Suprapubic skin (tissue), 4 donors: ENCODE results near the gene FOXR2. TPM values are rescaled to one million over a fixed set of nuclear protein-coding genes. Genes with fewer than 3 reads are reported as not detected.

Experiments used
- DNase-seq, 2 donors: peaks; one replicate each; pipeline ENCODE4 v3.0.0-alpha.2; 2019; ENCODE audit warnings: low spot score in 2 of 2
- H3K27ac ChIP-seq: fragments of 200-600 bp; sonication (generic); one replicate; pipeline ENCODE4 v1.5.1; 2019
- H3K27me3 ChIP-seq: fragments of 200-600 bp; sonication (generic); one replicate; pipeline ENCODE4 v1.5.1; 2019
- H3K36me3 ChIP-seq: fragments of 200-600 bp; sonication (generic); one replicate; pipeline ENCODE4 v1.5.1; 2019
- H3K4me1 ChIP-seq: fragments of 200-600 bp; sonication (generic); one replicate; pipeline ENCODE4 v1.5.1; 2019
- H3K4me3 ChIP-seq: fragments of 200-600 bp; sonication (generic); one replicate; pipeline ENCODE4 v1.5.1; 2019; ENCODE audit warnings: mild to moderate bottlenecking
- H3K9me3 ChIP-seq: fragments of 200-600 bp; sonication (generic); one replicate; pipeline ENCODE4 v1.5.1; 2019
- EP300 ChIP-seq: sonication (generic); formaldehyde crosslinking; IDR thresholded peaks from one replicate; pipeline ENCODE4 v1.6.1; 2017; ENCODE audit warnings: antibody characterized with exemption
- POLR2A ChIP-seq, 2 donors: fragments of 450-650 bp; IDR thresholded peaks; one replicate each; pipeline ENCODE4 v1.6.1; 2017; ENCODE audit warnings: antibody characterized with exemption in 2 of 2, mild to moderate bottlenecking in 2 of 2, moderate library complexity in 2 of 2
- POLR2AphosphoS5 ChIP-seq, 3 donors: sonication (generic); formaldehyde crosslinking; IDR thresholded peaks; one replicate each; pipeline ENCODE4 v1.6.1; 2017; ENCODE audit warnings: antibody characterized with exemption in 3 of 3
- WGBS: methylation state at CpG from one replicate; pipeline ENCODE4 v1.1.5; 2018; 5-methylcytosine and 5-hydroxymethylcytosine counted together
- total RNA-seq, 4 donors: library from RNA; depleted of rRNA; stranded (reverse); fragments of >200 nt; gene quantifications; one replicate each; pipeline ENCODE4 v1.1.0, GENCODE V29; 2016
- TF ChIP-seq, protein P1 (sequence below), 2 donors: fragments of 200-600 bp in 1 of 2; fragments of 450-650 bp in 1 of 2; sonication (generic) in 1 of 2; IDR thresholded peaks; one replicate each; pipeline ENCODE4 v1.5.1; 2016 to 2019; ENCODE audit warnings: antibody characterized with exemption in 2 of 2, mild to moderate bottlenecking in 1 of 2, moderate library complexity in 1 of 2

Gene FOXR2
- total RNA-seq, 4 donors from 2014 or later: not detected

DNA sequence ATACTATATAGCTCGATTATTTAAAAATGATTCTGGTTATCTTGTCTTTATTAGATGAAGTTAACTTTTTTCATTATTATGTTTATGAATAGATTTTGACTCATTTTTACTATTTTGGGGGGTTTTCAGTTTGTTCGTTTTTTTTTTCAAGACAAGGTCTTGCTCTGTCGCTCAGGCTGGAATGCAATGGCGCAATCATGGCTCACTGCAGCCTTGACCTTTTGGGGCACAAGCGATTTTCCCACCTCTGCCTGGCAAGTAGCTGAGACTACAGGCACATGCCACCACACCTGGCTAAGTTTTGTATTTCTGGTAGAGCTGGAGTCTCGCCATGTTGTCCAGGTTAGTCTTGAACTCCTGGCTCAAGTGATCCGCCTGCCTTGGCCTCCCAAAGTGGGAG lies 24.9 kb upstream of the FOXR2 start:
- no peaks in the 10 kb centered on the region for H3K4me1 ChIP-seq
- no peak overlapping the region for H3K4me3 ChIP-seq
- H3K9me3 ChIP-seq: no peaks in the 10 kb centered on the region
- no peak overlapping the region for H3K27ac ChIP-seq
- no peak for DNase-seq
- TF ChIP-seq EP300 (no peak), POLR2A (IDR thresholded peaks at IDR 0.05) (no peak)
- TF ChIP-seq, protein P1, sequence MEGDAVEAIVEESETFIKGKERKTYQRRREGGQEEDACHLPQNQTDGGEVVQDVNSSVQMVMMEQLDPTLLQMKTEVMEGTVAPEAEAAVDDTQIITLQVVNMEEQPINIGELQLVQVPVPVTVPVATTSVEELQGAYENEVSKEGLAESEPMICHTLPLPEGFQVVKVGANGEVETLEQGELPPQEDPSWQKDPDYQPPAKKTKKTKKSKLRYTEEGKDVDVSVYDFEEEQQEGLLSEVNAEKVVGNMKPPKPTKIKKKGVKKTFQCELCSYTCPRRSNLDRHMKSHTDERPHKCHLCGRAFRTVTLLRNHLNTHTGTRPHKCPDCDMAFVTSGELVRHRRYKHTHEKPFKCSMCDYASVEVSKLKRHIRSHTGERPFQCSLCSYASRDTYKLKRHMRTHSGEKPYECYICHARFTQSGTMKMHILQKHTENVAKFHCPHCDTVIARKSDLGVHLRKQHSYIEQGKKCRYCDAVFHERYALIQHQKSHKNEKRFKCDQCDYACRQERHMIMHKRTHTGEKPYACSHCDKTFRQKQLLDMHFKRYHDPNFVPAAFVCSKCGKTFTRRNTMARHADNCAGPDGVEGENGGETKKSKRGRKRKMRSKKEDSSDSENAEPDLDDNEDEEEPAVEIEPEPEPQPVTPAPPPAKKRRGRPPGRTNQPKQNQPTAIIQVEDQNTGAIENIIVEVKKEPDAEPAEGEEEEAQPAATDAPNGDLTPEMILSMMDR (IDR thresholded peaks at IDR 0.05): no peak
- H3K36me3 ChIP-seq: no peaks in the 10 kb centered on the region
- no peaks in the 10 kb centered on the region for H3K27me3 ChIP-seq
- 65% methylated on average over 7 of the region's 7 CpGs for WGBS

DNA sequence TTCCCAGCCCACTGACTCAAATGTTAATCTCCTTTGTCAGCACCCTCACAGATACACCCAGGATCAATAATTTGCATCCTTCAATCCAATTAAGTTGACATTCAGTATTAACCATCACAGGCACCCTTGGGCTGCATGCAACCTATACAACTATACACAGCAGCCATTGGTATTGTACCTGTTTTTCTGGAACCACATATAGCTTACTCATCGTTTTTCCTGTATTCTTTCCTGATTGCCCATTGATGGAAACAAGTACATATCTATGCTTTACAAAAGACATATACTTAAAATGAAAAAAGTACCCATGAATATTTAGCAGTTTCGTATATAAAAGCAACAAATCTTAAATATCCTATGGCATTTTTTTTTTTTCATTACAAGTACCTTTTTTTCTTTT lies 3.7 kb upstream of the FOXR2 start:
- Histone ChIP-seq H3K27ac (no peak overlapping the region), H3K4me1 (no peaks in the 10 kb centered on the region), H3K4me3 (no peak overlapping the region), H3K27me3 (no peaks in the 10 kb centered on the region), H3K9me3 (no peaks in the 10 kb centered on the region), H3K36me3 (no peaks in the 10 kb centered on the region)
- DNase-seq: no peak
- 49% methylated on average over 2 of the region's 2 CpGs for WGBS
- no peak for TF ChIP-seq POLR2AphosphoS5 (IDR thresholded peaks at IDR 0.05)
- TF ChIP-seq, protein P1 (IDR thresholded peaks at IDR 0.05): no peak
- TF ChIP-seq POLR2A (IDR thresholded peaks at IDR 0.05): no peak
- no peak for TF ChIP-seq EP300

DNA sequence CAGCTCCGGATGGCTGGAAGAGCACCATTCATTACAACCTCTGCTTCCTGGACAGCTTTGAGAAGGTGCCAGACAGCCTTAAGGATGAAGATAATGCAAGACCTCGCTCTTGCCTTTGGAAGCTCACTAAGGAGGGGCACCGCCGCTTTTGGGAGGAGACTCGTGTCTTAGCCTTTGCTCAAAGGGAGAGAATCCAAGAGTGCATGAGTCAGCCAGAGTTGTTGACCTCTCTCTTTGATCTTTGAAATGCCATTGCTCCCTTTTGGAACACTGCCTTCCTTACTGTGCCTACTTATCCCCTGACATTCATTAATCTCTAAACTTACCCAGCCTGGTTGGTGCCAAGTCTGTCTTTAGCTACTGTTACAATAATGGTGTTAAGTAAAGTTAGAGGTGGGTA lies 1.2 kb downstream of the FOXR2 start:
- H3K4me3 ChIP-seq: no peak overlapping the region
- no peak for DNase-seq
- H3K9me3 ChIP-seq: no peaks in the 10 kb centered on the region
- H3K4me1 ChIP-seq: no peaks in the 10 kb centered on the region
- 55% methylated on average over 5 of the region's 5 CpGs for WGBS
- no peaks in the 10 kb centered on the region for H3K36me3 ChIP-seq
- TF ChIP-seq, protein P1 (IDR thresholded peaks at IDR 0.05): no peak
- no peak for TF ChIP-seq POLR2AphosphoS5 (IDR thresholded peaks at IDR 0.05)
- TF ChIP-seq POLR2A (IDR thresholded peaks at IDR 0.05): no peak
- no peak for TF ChIP-seq EP300
- H3K27ac ChIP-seq: no peak overlapping the region
- H3K27me3 ChIP-seq: no peaks in the 10 kb centered on the region

DNA sequence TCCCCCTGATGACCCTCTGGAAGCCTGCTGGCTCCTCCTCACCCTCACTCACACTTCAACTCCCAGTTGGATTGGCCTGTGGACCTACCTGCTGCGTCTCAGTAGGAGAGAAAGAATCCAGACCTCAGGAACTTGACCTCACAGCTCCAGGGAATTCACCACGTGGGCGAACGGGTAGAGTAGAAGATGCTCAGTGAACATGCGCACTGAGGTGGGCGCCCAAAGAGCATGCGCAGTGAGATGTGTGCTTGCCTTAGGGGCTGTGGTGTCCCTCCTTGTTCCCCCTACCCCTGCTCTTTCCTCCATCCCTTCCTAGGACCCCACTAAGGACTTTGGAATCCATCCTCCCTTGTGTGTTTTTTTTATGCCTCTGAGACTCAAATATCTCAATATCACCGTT lies 12.9 kb downstream of the FOXR2 start:
- WGBS: 66% methylated on average over 8 of the region's 8 CpGs
- Histone ChIP-seq H3K27me3 (no peaks in the 10 kb centered on the region), H3K4me1 (no peaks in the 10 kb centered on the region), H3K9me3 (no peaks in the 10 kb centered on the region), H3K36me3 (no peaks in the 10 kb centered on the region), H3K27ac (no peak overlapping the region), H3K4me3 (no peak overlapping the region)
- TF ChIP-seq POLR2AphosphoS5 (IDR thresholded peaks at IDR 0.05) (no peak), POLR2A (IDR thresholded peaks at IDR 0.05) (no peak), EP300 (no peak)
- TF ChIP-seq, protein P1 (IDR thresholded peaks at IDR 0.05): no peak
- no peak for DNase-seq

DNA sequence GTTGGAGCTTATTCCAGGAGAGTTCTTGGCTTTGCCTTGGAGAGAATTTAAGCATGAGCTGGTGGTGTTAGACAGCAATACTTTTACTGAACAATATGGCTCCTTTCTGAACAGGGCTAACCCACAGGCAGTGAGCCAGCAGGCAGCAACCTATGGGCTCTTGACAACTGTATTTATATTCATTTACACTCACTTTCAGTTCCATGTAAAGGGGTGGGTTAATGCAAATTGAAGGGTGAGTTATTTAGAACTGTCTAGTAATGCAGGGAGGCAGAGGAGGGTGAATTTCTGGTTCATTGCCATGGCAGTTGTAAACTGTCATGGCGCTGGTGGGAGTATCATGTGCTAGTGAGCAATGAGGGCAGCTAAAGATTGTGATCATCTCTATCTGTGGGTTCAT lies 15.7 kb downstream of the FOXR2 start:
- Histone ChIP-seq H3K4me1 (no peaks in the 10 kb centered on the region), H3K4me3 (no peak overlapping the region), H3K27me3 (no peaks in the 10 kb centered on the region), H3K9me3 (no peaks in the 10 kb centered on the region), H3K36me3 (no peaks in the 10 kb centered on the region), H3K27ac (no peak overlapping the region)
- DNase-seq: no peak
- WGBS: 60% methylated on average over 1 of the region's 1 CpG
- TF ChIP-seq POLR2A (IDR thresholded peaks at IDR 0.05) (no peak), EP300 (no peak), POLR2AphosphoS5 (IDR thresholded peaks at IDR 0.05) (no peak)
- TF ChIP-seq, protein P1 (IDR thresholded peaks at IDR 0.05): no peak
